ENCODE measurements around the gene POMT1.

- no peak for TF ChIP-seq CTCF (IDR thresholded peaks at IDR 0.05; ENCODE audit: insufficient read depth, low read length, poor library complexity, severe bottlenecking)
- no peak for TF ChIP-seq EZH2phosphoT487 (conservative IDR thresholded peaks at IDR 0.05; ENCODE audit: low read length)
Observed at GRCh38 chr9:131528186-131528585, 25.5 kb downstream of the POMT1 start.

Measured in SU-DHL-6 (cell line).